AML-193 (cell line): ENCODE data around the gene FKBP1B.
"Not testable (repeated sequence)": the region's sequence is repeated elsewhere in the genome, so short reads cannot be mapped to it uniquely, and the experiment has no call there.

Source experiments
- DNase-seq, 2 experiments: peaks; one replicate each; lab custom pipeline; 2025; lab: John Stamatoyannopoulos, UW

The FKBP1B gene

DNA sequence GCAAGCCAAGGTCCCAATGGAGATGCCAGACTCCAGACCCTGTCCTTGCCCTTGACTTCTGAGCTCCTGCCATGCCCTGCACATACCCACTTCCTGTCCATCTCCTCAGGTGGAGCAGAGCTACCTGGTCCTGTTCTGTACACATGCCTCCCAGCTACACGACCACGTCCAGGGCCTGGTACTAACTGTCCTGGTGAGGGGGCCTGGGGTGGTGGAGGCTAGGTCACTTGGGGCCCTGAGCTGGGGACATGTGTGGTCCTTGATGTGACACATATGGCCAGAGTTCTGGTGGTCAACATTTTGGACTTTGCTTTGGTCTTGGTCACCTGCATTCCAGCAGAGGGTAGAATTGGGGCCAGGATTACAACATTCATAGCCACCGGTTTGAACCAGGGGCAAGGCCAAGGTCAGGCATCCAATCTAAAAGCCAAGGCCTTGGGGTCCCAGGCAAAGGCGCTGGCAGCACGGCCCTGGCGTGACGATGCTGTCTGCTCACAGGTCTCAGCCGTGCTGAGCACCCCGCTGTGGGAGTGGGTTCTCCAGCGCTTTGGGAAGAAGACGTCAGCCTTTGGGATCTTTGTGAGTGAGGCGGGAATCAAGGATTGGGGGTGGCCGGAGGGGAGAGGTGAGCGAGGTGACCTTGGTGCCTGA is 27.1 kb upstream of the FKBP1B start:
- no peak for DNase-seq

DNA sequence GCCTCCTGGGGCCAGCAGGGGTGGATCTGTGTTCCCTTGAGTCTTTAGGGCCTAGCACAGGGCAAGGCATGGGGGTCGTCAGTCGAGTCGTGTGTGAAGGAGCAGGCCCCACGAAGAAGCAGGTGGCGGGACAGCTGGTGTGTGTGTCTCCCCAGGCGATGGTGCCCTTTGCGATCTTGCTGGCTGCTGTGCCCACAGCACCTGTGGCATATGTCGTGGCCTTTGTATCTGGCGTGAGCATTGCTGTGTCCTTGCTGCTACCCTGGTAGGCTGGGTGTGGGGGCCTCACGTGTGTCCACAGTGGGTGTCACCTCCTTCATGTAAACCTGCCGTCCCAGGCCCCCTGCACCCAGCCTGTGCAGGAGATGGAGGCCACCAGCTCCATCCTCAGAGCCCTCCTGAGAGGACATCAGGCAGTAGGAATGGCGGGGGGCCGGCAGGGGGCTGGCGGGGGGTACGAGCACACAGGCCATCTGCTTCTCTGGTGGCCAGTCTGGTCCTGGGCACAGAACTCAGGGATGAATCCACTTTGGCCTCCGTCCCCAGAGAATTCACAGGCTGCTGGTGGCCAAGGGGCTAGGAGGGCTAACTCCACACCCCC is 26.5 kb upstream of the FKBP1B start:
- no peak for DNase-seq

DNA sequence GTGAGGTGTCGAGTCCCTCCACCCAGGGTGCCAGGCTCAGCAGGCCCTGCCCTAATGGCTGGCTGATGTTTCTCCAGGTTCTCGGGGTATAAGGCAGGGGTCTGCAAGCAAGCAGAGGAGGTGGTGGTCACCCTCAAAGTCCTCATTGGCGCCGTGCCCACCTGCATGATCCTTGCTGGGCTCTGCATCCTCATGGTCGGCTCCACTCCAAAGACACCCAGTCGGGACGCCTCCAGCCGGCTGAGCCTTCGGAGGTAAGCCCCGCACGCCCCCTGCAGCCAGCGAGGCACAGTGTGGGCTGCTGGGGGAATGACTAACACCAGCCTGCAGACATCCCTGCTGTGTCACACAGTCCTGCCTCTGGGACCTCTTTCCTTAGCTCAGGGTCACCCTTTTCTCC is 25.5 kb upstream of the FKBP1B start:
- no peak for DNase-seq

DNA sequence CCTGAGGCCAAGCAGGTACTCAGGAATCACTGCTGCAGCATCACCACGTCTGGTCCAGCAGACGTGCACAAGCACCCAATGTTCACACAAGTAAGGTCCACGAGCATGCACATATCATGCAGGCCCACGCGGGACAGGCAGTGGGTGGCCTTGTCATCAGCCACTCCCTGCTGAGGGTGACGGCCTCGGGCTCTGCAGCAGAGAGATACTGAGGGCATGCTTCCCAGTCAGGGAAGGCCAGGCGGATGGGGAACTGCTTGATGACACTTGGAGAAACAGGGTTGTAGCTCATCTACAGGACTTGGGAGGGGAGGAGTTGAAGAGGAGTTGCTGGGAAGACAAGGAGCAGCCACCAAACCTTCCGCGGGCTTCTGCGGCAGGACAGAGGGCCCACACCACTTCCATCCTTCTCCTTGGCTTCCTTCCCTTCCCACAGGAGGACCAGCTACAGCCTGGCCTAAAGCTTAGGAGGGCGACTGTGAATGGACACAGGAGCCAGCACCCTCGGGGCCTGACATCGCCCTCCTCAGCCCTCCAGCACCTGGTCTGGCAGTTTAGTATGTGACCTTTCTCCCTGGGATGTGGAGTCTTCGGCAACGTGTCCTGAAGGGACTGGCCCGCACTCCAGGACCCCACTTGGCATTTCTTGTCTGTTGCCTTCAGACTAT is 24.4 kb upstream of the FKBP1B start:
- DNase-seq: no peak

DNA sequence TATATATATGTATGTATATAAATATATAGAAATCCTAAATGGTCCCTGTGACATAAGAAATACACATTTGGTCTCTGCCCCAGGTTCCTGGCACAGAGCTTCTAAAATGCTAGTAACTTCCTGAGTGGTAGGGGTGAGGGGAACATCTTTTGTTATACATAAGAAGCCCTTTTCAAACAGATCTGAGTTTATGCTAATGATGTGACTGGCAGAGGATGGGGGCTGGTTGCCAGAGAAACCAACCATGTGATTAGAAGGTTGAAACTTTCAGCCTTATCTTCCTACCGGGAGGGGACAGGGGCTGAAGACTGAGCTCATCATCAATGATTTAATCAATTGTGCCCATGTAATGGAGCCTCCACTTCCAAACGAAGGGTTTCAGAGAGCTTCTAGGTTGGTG is 23.3 kb upstream of the FKBP1B start:
- DNase-seq: no peak

DNA sequence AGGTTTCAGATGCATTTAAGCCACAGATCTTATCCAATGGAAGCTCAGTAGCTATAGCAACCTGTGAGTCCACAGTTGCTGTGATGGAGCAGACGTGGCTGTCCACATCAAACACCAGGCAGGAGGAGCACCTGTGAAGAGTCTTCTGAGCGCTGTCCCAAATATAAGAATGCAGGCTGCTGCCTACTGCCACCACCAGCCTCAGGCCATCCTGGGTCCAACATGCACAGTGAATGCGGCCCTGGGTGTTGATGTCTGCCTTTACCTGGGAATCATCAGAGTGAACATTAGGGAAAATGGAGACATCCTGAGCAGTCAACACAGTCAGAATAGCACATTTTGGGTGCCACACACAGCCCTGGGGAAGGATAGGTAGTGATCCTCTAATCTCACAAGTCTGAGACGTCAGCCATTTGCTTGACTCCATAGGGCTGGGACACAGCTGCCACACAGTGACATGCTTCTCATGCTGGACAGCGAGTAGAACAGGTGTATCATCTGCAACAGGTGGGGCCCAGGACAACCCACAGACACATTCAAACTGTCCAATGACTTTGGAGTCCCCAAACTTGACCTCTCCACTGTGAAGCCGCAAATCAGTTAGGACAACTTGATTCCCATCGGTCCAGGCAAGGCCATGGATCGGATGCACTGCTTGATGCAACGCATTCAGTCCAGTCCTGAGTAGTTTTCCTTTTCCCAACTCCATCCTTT is 10.6 kb upstream of the FKBP1B start:
- DNase-seq: no peak

DNA sequence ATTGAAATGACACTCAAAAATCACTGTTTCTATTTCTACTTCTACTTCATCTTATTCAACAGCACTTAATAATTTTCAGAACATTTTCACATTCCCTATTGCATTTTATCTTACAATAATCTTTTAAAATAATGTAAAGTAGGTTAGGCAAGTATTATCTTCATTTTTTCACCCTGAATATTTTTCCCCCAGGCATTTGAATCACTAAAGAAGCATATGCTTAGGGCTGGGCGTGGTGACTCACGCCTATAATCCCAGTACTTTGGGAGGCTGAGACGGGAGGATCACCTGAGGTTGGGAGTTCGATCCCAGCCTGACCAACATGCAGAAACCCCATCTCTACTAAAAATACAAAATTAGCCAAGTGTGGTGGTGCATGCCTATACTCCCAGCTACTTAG is 9.0 kb upstream of the FKBP1B start:
- DNase-seq: no peak

DNA sequence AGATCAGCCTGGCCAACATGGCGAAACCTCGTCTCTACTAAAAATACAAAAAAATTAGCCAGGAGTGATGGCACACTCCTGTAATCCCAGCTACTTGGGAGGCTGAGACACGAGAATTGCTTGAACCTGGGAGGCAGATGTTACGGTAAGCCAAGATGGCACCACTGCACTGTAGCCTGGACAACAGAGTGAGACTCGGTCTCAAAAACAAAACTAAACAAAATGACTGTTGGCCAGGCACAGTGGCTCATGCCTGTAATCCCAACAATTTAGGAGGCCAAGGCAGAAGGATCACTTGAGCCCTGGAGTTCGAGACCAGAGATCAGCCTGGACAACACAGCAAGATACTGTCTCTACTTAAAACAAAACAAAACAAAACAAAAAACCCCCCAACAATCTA is 6.4 kb upstream of the FKBP1B start:
- DNase-seq: not testable (repeated sequence)

DNA sequence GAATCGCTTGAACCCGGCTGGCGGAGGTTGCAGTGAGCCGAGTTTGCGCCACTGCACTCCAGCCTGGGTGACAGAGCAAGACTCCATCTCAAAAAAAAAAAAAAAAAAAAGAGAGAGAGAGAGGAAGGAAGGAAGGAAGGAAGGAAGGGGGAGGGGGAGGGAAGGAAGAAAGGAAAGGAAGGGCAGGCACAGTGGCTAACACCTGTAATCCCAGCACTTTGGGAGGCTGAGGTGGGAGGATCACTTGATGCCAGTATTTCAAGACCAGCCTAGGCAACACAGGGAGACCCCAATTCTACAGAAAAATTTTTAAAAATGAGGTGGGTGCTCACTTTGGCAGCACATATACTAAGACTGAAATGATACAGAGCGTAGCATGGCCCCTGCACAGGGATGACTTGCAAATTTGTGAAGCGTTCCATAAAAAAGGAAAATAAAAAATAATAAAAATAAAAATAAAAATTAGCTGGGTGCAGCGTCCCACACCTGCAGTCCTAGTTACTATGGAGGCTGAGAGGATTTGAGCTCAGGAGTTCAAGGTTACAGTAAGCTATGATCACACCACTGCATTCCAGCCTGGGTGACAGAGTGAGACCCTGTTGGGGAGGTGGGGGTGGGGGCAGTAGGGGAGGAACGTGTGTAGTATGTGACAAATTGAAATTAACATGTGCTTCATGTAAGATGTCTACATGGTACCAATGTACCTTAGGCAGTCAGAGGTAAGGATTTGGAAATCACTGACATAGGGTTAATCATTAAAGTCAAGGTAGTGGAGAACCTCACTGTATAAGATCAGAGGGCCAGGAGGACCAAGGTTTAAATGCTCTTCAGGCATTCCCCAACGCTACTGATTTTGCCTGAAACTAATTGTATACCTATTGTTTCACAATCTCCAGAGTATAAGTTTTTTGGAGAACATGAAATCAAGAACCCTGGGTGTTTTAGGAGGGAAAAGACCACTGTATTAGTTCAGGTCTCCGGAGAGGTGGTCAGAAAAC is 3.7 kb upstream of the FKBP1B start:
- DNase-seq: no peak

DNA sequence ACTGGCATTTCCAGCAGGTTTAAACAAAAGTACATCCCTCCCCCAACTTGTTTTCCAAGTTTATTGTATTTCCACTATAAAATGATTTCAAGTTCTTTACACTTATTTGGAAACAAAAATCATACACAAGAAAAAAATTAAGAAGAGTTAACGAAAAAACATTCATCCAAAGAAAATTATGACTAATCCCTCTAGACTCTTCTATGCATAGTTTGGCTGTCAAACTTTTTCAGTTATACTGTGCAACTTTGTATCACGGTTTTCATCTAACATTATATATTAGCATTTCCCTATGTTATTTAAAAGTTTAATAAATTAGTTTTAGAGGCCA is 3.0 kb upstream of the FKBP1B start:
- no peak for DNase-seq

DNA sequence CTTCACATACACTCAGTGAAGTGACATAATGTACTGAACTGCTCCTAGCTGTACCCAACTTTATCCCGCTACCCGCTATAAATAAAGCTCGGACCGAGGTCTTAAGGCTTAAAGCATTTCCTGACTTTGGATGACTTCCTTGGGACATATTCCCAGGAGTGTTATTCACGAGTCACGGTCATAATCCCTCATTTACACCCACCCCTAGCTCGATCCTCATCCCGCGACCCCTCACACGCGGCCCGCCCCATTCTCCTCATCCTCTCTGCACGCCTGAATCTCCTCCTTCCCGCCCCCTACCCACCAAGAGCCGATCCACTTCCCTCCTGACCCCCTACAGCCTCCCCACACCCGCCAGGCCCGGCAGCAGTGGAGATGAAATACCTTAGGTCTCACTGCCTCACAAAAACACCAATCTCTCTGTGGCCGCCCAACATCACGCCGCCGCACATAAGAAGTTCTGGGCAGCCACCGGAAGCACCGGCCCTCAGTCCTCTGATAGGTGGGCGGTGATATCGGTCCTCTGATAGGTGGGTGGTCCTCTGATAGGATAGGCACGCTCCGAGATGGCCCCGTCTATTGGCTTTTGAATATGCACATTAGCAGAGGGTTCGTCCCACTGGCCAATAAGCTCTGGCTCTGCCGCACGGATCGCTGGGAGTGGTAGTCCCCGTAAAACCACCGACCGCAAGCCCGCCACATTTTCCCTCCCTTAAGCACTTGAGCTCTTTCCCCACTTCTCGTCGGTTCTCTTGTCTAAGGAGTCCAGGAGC is 2.4 kb upstream of the FKBP1B start, which contains the start of gene WDCP:
WDCP (minus strand) TSS at position 462 of the 773 bp plus-strand sequence. CDS start 7,897 bp downstream, outside the sequence.
- DNase-seq: peak; percentile 99

DNA sequence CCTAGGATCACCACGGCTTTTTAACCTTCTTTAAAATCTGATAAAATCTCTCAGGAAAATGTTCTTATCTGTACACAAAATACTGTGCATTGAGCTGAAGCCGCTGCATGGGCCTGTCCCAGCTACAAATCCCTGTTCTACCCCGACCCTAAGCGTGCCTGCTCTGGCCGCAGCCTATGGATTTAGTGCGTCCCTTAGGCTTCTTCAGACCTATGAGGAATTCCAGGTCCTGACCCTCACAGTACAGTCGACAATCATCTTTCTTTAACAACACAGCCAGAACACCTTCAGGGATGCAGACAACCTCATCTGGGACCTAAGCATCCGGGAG is 1.9 kb upstream of the FKBP1B start:
- DNase-seq: no peak

DNA sequence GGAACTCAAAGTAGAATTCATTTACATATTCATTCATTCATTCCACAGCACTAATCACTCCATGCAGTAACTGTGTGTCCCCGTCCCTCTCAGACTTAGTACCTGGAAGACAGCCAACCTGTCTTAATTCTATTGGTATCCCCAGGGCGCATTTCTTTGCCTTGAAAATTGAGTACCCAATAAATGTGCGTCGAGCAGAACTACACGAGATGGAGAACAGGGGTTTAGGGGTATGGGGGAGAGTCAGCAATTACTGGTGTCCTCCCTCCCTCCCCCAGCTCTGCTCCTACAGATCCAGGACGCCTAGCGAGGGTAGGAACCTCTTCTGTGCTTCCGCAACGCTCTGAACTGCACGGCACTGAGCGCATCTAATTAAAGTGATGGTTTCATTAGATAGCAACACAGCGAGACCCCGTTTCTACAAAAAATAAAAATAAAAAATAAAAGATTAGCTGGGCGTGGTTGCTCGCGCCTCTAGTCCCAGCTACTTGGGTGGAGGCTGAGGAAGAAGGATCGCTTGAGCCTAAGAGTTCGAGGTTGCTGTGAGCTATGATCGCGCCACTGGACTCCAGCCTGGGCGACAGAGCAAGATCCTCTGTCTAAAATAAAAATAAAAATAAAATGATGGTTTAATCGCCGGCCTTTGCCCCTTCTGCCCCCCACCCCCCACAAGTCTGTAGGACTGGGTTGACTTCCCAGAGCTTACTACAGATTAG is 614 bp upstream of the FKBP1B start:
- DNase-seq: no peak

DNA sequence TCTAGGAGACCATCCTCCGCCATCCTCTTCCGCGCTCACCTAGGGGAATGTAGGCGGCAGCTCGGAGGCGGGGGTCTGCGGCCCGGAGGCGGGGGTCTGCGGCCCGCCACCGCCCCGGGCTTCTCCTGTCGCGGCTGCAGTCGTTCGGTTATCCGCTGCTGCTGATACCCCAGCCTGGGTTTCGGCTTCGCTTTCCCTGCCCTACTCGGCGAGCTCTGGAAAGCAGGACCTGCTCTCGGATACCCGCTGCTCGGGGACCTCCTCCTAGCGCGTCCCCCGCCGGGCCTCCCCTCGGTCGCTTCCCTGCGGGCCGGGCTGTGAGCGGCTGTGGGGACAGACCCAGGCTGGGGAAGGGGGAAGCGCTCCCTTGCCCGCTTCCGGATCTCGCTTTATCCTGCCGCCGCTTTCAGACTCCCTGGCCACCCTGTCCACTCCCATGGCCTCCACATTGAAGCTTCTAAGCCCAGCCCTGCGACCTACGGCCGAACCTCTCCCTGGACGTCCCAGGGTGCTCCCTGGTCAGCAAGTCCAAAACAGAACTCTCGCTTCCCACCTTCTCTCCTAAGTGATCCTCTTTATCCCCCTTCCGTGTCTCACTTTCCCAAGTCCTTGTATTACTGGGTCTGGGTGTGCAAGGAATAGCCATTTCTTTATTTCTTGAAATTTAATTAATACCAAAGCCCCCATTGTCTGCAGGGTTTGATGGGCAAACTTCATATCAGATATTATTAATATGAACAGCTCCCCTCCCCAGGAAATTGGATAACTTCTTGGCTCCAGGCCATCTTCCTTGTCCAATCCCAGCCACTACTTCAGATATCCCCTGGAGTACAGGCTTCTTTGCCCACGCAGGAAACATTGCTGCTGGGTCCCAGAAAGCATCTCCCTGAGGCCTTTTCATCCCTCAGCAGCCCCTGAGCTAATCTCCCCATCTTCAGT is 769 bp downstream of the FKBP1B start:
- no peak for DNase-seq

DNA sequence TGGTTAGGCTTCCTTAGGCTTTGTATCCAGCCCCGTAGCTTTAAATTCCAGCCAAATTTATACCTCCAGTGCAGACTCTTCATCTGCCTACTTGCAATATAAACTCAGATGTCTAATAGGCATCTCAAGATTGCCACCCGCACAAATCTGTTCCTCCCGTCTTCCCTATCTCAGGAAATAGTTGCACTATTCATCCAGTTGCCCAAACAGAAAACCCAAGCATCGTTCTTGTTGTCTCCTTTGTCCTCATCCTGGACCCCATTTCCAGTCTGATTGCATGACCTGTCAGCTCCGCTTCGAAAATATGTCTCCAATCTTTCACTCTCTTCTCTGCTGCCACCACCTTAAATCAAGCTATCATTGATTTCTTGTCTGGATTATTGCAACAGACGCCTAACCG is 2.3 kb downstream of the FKBP1B start:
- DNase-seq: no peak

DNA sequence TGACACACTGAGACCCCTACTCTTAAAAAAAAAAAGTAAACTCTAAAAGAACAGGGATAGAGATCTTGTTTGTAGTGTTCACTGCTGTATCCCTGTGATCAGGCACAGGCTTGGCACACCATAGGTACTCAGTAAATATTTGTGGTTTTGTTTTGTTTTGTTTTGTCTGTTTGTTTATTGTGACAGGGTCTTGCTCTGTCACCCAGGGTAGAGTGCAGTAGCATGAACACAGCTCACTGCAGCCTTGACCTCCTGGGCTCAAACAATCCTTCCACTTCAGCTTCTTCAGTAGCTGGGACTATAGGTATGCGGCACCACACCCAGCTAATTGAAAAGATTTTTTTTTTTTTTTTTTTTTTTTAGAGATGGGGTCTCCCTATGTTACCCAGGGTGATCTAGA is 3.4 kb downstream of the FKBP1B start:
- no peak for DNase-seq

DNA sequence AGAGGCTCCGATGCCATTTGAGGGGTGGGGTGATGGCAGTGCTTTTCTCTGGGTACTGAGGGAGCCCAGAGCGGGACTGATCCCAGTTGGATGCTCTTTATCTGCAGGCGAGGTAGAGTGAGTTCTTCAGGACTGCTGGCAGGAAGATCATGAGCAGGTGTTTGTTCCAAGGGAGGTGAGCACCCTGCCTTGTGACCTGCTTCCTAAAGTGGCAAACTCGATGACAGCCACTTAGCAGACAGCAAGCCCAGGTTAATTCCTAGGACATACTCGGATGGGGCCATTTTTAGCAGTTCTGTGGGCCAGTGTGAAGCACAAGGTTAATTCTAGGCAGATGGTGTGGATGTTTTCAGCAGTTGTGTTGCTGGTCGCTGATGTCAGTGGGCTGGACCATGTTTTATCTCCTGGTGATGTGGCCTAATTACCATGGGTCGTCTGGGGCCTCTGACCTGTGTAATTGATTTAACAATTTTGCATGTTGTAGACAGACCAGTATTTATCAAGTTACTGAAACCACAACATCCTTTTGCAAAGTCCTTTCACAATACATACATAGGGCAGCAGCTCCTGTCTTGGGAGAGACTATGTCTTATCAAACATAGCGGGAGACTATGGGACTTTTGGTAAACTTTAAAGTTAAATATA is 4.9 kb downstream of the FKBP1B start:
- no peak for DNase-seq

DNA sequence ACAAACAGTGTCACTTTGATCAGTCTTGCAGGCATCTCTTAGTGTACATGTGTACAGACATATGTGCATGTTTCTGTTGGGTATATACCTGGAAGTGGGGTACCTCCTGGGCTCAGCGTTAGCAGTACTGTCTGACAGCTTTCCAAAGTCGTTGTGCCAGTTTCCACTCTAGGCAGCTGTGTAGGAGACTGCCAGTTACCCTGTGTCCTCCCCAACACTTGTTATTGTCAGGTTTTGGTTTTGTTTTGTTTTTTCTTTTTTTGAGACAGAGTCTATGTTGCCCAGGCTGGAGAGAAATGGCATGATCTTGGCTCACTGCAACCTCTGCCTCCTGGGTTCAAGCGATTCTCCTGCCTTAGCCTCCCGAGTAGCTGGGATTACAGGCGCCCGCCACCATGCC is 6.2 kb downstream of the FKBP1B start:
- DNase-seq: no peak
